GM20431 (cell line): ENCODE measurements around the gene GRIA1.

ENCODE experiments used
- in situ Hi-C: fragments of 300-500 bp; cut with MseI, MboI; formaldehyde crosslinking; loops from one replicate; pipeline ENCODE4 v1.15.0; 2020; ENCODE audit warnings: low sequenced_read_pairs; ENCODE audit not compliant: unreplicated experiment

The GRIA1 gene

GRCh38 chr5:153756540-153756939 is 266.1 kb downstream of the GRIA1 start:
- in situ Hi-C loops = no loop called here

DNA sequence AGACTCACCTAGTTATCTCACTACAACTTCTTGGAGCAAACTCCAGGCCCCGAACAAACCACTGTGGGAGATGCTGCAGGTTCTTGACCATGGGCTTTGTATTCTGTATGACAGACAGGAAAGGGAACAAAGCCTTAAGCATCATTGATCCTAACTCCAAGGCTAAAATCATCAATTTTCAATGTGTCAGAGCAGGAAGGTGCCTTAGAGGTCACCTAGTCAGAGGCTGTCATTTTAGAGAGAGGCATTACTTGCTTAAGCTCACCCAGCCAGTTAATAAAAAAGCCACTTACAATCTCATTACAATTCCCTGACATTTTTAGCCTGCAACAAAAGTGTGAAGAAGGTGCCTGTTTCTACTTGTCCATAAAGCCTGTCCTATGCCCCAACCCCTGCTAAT is 275.5 kb downstream of the GRIA1 start:
- in situ Hi-C loops = no loop called here

DNA sequence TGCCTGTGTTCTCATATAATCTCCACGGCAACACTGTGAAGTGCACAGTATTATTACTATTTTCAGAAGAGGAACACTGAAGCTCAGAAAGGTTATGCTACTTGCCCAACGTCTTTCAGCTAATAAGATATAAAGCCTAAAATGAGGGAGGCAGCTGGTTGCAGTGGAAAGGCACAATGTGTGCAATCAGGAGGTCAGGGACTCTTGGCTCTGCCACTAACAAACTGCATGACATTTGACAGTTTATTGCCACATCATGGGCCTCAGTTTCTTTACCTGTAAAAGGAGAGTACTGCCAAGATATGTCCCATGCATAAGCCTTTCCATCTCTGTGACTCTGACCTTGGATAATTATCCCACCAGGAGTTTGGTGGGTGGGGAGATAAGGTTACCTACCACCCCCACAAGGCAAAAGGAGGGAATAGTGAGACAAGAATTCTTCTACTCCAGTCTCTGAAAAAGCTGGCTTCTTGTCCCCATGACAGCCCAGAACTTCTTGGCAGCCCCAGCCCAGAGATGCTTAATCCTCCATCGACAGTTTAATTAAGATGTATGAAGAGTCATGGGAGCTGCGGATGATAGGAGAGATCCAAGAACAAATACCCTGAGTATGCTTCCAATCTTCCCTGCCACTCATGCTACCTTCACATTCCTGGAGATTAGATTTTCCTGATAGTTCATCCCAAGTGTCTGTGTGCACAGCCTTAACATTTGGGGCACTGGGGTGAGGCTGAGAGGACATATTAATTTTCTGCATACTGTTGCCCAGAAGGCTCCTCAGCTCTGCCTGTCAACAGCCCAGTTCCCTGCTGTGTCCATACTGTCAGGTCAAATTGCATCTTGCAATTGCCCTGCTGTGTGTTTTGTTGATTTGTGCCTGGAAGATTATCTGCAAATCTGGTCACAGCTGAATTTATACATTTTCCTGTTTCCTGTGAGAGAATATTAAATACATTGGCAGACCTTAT is 277.0 kb downstream of the GRIA1 start:
- in situ Hi-C loops = no loop called here

DNA sequence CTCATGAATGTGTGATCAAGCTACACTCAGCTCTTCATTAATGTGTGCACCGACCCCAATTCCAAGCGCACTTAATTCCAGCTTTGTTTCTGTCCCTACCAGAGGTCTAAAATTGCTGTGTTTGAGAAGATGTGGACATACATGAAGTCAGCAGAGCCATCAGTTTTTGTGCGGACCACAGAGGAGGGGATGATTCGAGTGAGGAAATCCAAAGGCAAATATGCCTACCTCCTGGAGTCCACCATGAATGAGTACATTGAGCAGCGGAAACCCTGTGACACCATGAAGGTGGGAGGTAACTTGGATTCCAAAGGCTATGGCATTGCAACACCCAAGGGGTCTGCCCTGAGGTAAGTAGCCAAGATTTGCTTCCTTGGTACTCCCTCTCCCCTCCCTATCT is 279.6 kb downstream of the GRIA1 start:
- in situ Hi-C loops = no loop called here

DNA sequence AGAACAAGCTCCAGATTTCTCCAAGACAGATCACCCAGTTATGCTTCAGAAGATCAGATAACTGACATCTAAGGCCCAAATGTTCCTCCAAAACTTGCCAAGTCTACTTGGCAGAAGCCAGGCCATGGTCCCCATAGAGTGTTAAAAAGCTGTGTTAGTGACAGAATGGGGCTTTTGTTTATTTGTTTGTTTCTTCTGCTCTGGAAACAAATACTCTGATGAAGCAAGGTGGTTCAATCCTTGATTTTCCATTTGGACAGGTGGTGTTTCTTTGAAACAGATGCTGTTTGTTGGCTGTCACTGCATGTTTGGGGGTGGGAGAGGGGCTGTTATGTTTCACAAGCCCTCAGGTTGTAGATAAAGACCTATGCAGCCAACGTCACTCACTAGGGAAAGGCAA is 284.2 kb downstream of the GRIA1 start:
- in situ Hi-C loops = no loop called here

DNA sequence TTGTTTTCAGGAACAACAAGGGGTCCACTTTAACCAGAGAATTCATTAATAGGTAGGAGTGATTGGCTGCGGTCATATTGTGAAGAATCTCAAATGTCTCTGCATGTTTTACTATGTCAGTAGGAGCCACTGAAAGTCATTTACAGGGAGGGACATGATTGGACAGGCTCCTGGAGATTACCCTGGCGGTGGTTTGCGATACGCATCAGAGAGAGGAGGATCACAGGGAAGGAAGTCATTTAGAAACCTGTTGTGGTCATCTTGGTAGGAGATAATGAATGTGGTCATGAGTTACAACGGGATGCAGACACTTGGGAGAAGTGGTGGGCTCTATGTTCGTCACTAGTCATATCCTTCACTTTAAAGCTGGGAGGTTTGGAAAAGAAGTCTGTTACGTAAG is 285.5 kb downstream of the GRIA1 start:
- in situ Hi-C loops = no loop called here

GRCh38 chr5:153777681-153778581 is 287.5 kb downstream of the GRIA1 start:
- in situ Hi-C loops = no loop called here

DNA sequence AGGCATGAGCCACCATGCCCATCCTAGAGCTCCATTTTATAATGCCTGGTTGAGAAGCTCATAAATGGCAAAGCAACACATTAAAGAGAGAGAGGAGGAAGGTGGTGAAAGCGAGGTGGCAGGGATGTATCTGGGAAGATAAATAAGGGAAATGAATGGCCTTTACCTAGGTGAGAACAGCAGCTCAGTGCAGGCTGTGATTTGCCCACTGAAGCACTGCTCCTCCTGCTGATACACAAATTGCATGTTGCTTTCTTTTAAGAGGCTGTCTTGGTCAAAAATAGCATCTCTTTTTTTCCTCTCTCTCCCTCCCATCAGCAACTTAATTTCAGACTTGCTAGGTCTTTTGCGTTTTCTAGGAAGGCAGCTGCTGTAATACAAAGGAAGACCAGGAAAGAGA is 289.4 kb downstream of the GRIA1 start:
- in situ Hi-C loops = no loop called here

GRCh38 chr5:153780876-153781705 is 290.6 kb downstream of the GRIA1 start:
- in situ Hi-C loops = no loop called here

- in situ Hi-C loops = no loop called here
These were observed 292.3 kb downstream of the GRIA1 start for GRCh38 chr5:153782589-153783361.

- in situ Hi-C loops = no loop called here
These were observed 292.8 kb downstream of the GRIA1 start for GRCh38 chr5:153783362-153783658.

DNA sequence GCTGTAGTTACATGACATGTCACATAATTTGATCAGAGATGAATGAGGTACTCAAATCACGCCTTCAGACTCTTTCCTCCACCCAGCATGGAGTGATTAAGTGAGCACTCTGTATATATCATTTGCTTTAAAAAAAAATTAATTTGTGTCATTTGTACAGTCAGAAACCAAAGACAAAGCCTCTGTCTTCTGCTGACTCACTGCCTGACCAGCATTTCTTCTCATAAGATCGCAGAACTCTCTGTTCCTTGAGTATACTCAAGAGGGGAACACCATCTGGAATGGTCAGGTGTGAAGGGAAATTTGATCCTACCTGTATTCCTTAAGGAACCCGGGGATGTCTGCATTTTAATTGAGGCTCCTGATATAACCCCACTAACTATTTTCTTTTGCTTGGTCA is 293.8 kb downstream of the GRIA1 start:
- in situ Hi-C loops = no loop called here

DNA sequence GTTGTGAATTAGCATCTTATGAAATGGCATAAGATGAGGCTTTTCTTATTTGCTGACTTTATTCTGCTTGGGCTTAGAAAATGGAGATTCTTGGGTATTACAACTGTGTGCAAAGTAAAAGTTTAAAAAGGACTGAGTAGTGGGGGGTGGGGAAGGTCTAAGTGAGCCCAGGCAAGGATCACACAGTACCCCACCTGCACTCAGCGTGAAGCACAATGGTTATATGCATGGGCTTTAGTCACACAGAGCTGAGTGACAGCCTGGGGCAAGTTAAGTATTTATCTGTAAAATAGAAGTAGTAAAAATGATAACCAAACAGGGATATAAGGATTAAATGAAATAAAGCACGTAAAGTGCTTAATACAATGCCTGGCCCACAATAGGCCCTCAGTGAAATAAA is 300.9 kb downstream of the GRIA1 start:
- in situ Hi-C loops = no loop called here

- in situ Hi-C loops = no loop called here
These were observed 301.8 kb downstream of the GRIA1 start for GRCh38 chr5:153792305-153792704.

- in situ Hi-C loops = no loop called here
These were observed 303.2 kb downstream of the GRIA1 start for GRCh38 chr5:153793699-153794098.

DNA sequence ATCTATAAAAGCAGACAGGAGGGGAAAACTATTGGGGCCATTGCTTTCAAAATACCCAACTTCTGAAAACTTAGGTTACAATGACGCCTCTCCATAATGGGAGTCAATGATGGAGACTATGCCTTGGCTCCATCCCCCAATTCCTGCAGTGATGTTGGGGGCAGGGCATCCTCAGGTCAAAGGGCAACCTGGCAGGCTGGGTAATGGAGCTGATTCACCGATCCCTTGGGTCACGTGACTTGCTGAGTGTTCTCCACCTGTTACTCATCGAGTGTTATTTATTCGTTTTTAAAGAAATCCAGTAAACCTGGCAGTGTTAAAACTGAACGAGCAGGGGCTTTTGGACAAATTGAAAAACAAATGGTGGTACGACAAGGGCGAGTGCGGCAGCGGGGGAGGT is 303.9 kb downstream of the GRIA1 start:
- in situ Hi-C loops = no loop called here

DNA sequence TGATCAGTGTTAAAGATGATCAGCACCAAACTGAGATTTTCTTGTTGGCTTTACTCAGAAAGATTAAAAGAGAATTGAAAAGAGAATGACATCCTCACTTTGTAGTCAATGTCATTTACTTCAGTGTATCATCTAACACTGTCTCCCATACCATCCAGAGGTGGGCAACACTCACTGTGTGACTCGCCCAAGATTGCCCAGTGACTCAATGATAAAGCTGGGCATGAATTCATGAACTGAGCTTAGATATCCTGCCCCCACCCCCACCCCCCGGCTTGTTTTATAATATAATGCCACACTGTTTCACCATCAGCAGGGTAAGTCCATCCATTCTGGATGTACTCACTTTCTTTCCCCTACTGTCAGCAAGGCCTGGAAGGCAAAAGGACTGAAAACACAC is 306.1 kb downstream of the GRIA1 start:
- in situ Hi-C loops = no loop called here

- in situ Hi-C loops = no loop called here
These were observed 307.0 kb downstream of the GRIA1 start for GRCh38 chr5:153797484-153797883.

DNA sequence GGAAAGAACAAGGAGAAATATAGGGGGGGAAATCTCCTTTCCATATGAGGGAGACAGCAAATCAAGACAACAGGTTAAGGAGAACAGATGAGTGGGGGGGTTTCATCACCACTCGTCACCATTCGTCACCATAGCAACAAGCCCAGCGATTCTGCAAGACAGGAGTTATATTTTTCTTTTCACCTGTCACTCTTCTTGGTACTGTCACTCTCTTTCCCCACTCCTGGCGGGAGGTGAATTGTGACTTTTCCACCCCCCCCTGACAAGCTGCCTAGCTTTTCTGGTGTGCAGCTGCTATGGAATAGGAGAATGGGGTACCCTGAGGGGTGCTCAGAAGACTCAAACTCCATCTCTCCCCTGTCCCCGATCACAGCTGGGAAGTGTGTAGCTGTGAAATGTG is 308.4 kb downstream of the GRIA1 start:
- in situ Hi-C loops = no loop called here

DNA sequence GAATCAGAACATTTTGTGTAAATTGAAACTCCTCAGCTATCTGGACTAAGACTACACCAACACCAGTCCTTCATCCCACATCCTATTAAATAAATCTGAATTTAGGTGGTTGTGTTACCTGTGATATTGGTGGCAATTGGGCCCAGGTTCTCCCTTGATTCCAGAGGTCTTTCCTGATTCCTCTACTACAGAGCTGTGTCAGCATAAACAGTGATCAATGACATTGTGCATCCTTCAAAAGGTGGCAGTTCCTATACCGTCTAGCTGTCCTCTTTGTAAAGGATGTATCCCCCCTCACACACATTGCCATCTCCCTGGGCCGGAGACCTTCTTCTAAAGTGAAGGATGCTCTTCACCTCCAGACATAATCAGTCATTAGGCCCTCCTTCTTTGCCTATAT is 309.0 kb downstream of the GRIA1 start:
- in situ Hi-C loops = no loop called here
